ENCODE results near the gene CAMSAP2.

Gene CAMSAP2

DNA sequence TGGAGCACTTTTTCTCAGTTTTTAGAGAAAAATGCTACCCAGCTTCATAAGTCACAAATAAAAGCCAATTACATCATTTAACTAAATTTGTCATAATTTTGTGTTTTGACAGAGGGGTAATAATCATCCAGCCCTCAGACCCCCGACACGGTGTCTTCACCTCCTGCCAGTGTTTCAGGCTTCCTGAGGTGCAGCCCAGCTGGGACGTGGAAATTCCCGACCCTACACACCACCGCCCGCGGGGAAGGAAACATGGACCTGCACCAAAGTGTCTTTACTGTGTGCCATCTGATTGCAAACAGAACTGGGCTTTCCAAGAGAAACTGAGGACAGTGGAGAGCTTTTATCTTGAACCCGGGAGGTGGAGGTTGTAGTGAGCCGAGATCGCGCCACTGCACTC lies 148.3 kb downstream of the CAMSAP2 start:
- DNase-seq = no peak

DNA sequence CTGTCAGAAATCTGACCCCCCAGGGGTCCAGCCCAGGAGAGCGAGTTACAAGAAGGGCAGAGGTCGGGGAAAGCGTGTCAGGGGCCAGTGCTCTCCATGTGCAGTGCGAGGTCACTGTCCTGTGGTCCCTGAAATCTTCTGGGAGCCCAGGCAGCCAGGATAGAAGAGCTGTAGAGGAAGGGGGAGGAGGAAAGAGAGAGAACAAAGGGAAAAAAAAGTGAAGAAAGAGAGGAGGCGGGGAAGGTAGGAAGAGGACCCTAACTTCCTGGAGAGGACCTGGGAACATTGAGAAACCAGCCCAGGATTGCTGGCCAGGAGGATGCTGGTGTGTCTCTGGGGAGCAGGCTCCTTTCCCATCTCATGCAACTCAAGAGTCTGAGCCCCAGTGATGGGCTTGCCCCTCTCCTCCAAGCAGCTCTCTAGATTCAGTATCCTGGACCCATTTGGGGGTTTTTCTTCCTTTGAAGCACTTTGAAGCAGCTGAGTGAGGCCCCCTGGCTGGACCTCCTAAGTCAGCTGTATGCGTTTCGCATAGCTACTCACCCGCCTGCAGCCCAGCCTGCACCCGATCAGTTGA lies 149.2 kb downstream of the CAMSAP2 start:
- no peak for DNase-seq

DNA sequence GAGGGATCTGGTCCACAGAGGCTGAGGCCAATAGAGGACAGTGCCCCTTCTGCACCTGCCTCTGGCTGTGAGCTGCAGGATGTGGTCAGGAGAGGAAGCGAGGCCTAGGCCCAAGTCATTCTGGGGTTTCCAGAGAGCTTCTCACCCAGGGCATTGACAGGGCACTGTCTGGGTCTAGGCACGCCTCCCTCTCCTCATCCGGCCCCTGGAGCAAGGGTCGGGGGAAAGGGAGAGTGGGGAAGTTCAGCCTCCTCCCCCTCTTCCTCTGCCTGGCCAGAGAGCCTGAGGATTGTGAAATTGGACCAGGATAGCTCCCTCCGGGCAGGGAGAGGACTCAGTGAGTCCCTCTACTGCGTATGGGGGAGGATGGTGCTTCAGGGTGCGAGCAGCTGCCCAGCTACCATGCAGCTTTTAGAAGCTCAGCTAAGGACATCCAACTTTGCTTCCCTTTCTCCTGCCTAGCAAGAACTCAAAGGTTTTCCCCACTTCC lies 149.7 kb downstream of the CAMSAP2 start:
- no peak for DNase-seq

DNA sequence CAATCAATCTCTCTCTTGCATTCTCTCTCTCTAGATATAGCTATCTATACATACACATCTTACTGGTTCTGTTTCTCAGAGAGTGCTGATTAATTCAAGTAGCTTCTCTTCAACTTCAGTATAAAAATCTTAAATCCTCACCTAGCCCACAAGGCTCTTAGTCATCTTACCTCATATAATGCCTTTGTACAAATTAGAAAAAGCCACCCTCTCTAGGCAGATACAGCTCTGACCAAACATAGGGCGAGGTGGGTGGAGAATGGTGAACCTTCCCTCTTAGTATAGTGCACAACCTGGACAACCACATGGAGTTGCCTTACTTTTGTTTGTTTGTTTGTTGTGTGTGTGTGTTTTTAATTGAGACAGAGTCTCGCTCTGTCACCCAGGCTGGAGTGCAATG lies 150.9 kb downstream of the CAMSAP2 start:
- DNase-seq = no peak

DNA sequence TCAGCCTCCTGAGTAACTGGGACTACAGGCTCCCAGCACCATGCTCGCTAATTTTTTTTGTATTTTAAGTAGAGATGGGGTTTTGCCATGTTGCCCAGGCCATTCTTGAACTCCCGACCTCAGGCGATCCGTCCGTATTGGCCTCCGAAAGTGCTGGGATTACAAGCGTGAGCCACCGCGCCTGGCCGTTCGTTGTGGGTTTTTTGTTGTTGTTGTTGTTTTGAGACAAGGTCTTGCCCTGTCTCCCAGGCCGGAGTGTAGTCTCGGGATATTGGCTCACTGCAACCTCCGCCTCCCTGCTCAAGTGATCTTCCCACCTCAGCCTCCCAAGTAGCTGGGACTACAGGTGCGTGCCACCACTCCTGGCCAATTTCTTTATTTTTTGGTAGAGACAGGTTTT lies 151.3 kb downstream of the CAMSAP2 start:
- no peak for DNase-seq

DNA sequence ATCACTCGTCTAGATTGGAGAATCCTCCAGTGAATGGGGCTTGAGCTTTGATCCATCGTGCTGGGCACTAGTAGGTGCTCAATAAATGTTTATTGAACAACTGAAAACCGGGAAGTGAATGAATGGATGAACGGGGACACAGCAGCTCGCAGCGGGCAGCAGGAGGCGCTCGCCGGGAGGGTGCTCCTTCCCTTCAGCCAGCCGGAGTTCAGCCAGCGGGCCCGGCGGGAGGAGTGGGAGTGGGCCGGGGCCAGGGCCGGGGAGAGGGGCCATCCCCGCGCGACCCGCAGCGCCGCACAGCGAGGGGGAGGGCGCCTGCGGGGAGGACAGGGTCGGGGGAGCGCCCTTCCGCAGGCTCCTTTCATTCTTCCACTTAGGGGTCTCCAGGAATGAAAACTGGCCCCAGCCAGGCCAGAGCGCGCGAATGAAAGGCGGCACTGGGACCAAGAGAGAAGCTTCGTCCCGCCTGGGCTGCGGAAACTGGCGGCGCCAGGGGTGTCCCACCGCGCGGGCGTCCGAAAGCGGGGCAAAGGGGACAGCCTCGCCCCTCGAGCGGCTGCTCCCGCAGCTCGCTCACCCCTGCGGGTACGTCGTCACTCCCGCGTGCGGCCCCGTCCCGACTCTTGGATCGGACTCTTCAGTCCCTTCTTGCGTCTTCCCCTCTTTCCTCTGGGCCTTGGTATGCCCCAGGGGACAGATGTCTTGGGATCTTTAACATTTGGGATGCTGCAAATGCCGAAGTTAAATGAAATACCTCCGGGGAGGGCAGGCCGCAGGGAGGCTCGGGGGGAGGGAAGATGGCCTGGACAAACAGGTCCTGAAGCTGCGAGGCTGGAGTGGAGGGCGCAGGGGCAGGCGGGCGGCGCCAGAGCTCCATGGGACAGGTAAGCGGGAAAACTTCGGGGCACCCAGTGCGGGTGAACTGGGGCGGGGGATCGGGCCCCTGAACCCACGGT lies 152.4 kb downstream of the CAMSAP2 start:
- DNase-seq = no peak

DNA sequence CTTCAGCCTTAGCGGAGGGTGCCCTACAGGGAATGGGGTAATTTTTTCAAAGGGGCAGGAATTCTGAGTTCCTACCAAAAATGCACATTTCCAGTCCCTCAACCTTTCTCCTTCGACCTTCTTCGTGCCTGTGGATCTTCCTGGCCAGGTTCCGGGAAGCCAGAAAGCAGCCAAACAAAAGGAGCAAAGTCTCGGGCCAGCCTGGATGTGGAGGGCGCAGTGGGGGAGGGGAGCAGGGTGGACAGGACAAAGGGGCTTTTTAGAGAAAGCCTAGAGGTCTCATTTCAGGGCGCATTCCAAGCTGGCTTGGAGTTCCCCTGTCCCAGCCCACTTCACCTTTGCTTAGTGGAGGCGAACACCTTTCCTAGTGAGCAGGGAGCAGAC lies 153.1 kb downstream of the CAMSAP2 start:
- DNase-seq = no peak

DNA sequence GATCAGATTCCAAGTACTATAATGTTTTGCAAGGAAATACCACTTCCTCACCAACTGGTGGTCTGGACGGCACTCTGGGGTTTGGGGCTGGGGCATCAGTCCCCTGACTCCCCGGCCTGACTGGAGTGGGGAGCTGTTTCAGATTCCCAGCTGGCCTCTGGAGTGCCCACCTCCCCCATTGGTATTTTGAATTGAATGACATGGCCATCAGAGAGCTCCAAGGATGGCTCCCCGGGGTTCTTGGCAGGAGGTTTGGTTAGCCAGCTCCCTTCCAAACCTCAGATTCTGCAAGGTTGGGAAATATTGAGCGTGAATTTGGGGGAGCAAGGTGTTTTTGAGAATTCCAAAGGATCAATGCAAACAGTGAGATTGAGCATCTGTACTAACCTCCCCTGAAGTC lies 153.9 kb downstream of the CAMSAP2 start:
- no peak for DNase-seq

DNA sequence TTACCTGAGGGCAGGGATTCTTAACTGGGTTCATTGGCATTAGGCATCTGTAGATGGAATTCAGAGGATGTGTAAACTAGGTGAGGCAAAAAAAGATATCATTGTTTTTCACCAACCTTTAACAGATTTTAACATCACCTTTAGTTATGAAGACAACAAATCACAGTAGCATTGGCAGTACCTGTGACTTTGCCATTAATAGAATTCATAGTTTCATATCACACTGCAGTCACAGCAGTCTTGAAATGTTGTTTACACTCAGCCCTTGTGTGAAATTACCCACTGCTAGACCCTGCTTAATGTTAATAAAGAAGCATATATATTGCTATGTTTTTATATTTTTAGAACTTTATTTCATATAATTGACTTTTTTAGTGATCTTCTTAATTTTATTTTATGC lies 154.3 kb downstream of the CAMSAP2 start:
- no peak for DNase-seq

DNA sequence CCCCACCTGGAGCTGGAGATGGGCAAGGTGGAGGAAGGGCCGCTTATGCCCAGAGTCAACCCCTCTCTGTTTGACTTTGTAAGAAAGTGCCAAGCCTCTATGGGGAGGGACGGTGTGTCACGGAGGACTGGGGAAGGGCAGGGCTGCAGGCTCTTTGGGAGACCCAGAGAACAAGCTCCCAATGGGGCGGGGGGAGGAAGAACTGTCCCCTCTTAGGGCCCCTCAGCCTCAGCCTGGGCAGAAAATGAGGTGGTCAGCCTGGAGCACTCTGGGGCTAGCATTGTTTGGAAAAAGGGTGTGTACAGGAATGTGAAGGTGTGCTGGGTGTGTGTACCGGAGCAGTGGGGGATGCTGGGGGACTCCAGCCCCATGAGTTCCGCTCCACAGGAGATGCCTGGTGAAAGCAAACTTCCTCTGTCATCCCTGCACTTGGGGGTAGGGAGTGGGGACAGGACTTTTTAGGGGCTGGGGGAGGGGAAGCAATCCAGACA lies 154.8 kb downstream of the CAMSAP2 start:
- no peak for DNase-seq

DNA sequence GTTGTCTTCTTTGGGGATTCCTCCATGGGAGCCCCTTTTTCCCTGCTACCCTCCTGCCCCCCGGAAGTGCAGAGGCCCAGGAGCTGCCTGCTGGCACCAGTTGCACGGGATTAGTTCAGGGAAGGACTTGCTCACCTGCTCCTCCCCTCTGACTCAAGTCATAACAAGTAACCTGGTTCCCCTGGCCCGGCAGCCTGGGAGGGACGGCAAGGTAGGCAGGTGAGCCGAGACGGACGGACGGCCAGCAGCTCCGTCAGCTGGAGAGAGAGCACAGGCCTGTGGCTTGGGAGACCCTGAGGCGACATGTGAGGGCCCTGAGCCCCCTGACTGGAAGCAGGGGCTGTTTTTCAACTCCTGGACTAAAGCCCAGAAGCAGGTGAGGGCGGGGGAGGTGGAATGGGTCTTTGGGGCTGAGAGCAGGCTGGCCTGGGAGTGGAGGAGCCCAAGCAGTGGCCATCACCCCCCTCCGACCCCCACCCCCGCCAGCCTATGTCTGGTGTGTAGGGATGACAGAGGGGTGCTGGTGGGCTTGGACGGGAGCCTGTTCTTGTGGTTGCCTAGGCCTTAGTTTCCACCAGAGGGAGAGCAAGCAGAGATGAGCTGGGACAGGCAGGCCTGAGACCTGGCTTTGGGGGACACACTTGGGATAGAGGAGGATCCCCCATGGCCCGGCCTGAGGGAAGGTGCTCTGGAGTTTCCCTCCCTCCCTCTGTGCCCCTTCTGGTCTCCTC lies 156.2 kb downstream of the CAMSAP2 start, which contains the start of gene INAVA:
INAVA (plus strand) TSS at position 189 of the 731 bp plus-strand sequence. CDS start 3,501 bp downstream, outside the sequence.
- DNase-seq = no peak

DNA sequence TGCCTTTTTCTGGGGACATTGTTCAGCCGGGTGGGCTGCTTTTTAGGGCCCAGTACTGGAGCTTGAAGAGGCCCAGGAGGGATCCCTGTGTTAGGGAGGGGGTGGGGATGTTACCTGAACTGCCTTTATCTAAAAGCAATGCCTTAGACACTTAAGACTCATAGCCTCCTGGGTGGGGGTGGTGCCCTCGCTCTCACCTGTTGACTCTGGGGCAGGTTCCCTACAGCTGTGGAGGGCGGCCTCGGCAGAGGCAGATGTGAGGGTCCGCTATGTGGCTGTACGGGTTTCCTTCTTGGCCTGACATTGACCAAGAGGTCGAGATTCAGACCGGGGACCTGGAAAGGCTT lies 156.7 kb downstream of the CAMSAP2 start:
- DNase-seq = no peak

DNA sequence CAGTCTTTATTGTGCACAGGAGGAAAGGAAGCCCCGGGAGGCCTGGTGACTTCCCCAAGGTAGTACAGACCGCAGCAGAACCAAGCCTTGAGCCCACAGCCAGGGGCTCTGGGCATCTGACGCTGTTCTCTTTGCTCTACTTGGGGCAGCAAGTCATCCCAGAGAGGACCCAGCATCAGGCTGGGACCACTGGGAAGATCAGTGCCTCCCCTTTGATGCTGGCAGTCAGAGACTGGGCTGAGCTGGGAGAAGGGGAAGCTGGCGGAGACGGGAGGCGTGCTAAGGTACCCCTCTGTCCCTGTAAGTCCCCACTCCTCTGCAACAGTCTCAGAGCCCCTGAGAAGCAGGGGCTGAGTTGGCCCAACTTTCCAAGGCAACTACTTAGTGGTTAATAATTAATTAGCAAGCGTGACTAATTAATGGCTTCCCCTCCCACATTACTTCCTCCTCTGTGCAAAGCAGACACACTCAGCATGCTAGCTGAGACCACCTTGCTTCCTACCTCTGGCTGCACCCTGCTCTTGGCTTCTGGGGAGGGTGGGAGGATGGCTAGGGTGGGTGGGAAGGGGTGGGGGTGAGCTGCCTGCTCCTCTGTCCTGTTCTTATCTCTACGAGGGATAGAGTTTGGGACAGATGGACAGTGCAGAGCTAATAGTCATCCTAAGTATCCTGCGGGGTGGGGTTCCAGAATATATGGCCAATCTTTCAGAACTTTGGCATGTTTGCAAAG lies 157.3 kb downstream of the CAMSAP2 start:
- no peak for DNase-seq

DNA sequence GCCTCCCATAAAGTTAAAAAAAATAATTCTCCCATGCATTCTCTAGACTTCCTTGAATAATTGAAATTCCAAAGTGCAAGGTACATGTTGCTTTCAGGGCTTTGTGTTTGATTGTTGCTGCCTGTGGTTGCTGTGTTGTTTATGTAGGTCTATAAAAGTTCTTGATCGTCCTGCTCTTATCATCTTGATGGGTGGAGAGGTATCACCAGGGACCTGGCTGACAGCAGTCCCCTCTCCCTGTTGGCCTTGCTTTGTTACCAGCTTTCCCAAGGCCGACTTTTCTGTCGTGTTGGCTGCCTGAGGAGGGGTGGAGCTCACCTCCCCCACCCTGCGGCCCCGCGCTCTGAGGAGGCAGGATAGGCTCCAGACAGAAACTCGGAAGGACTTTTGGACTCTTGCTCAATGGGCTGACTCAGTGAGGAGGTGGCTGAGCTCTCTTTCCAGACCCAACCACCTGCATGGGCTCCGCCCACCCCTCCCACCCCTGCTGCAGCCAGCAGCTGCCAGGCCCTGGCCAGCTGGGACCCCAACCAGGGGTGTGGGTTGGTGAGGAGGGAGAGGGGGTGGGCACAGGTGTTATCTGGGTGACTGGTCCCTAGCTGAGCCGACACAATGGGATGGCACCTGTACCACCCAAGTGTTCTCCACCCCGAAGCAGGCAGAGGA lies 158.0 kb downstream of the CAMSAP2 start:
- no peak for DNase-seq

DNA sequence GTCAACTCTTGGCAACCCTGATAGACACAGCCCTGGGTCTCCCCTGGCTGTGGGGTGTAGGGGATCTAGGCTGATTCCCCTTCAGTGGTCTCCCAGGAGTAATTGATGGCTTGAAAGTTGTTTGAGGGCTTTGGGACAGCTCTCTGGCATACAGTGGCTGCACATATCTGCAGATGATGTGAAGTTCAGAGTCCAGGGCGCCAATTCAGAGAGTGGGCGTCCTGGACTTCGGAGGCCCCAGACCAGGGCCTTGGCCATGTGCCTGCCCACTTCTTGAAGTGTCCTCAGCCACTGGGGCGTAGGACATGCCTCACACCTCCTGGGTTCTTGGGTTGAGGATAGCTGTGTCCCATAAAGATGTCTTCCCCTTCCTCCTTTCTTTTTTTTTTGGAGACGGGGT lies 158.6 kb downstream of the CAMSAP2 start:
- no peak for DNase-seq

DNA sequence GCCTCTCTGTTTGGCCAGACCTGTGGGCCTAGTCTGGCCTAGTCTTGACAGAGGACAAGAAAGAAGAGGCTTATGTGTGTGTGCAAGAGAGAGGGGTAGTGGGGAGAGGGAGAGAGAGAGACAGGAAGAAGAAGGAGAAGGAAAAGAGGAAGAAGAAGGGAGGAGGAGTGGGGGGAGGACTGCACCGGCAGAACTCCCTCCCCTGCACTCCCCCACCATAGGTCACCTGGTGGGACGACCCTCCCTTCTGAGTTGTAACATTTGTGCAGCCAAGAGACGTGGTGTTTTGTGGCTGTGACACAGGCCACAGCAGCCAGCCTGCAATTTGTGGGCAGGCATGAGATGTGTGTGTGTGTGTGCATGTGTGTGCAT lies 160.3 kb downstream of the CAMSAP2 start:
- DNase-seq = no peak

DNA sequence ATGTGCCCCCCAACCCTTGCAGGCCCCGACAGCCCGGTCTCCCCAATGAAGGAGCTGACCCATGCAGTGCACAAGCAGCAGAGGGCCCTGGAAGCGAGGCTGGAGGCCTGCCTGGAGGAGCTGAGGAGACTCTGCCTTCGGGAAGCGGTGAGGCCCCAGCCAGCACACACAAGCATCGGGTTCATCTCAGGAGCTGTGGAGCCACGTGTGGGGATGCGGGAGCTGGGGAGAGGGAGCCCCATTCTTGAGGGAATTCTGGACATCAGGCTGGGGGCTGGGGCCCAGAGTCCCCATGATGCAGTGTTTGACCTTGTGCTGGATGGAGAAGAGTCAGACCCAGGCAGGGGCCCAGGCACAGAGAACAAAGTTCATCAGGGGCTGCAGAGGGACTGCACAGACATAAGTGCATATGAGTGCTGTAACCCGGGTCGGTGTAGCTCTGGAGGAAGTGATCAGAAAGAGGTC lies 160.8 kb downstream of the CAMSAP2 start:
- no peak for DNase-seq

DNA sequence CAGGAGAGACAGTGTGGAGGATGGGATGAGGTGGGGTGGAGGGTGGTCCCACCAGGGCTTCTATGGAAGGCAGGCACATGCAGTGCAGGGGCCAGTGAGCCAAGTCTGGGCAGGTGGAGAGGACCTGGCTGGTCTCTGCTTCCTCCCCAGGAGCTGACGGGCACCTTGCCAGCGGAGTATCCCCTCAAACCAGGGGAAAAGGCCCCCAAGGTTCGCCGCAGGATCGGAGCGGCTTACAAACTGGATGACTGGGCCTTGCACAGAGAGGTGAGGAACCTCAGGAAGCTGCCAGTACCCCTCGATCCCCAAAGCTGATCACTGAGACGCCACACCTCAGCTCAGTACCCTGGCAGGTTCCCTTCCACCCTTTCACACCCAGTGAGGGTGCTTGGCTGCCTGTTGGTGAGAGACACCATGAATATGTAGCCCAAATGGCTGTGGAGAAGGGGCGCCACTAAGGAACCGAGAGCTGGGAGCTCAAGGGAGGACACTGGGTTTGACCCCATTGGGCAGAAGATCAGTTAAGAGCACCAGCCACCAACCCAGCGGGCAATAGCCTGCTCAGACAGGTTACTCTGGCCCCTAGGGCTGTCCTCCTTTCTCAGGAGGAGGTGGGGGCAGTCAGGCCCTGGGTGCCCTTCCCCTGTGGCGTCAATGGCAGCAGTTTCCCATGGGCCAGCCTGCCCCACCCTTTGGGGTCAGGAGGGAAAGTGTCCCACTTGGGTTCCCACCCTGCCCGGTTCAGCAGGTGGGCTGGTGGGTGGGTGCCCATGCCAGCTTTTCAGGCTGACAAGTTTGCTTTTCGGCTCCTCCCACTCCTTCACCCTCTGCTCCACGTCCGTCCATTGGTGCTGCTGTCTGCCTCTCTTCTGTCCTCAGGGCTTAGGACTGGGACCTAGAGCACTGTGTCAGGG lies 161.5 kb downstream of the CAMSAP2 start:
- DNase-seq = no peak

DNA sequence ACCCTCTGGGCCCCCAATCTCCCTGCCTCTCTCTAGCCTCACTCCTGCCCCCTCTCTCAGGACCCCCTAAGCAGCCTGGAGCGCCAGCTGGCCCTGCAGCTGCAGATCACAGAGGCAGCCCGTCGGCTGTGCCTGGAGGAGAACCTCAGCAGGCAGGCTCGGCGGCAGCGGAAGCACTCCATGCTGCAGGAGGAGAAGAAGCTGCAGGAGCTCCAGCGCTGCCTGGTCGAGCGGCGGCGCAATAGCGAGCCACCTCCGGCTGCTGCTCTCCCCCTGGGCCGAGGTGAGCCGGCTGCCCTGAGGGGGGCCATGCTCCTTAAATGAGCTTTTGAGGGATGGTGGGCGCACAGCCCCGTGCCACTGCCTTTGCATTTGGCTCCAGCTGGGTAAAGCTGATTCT lies 162.2 kb downstream of the CAMSAP2 start:
- no peak for DNase-seq

DNA sequence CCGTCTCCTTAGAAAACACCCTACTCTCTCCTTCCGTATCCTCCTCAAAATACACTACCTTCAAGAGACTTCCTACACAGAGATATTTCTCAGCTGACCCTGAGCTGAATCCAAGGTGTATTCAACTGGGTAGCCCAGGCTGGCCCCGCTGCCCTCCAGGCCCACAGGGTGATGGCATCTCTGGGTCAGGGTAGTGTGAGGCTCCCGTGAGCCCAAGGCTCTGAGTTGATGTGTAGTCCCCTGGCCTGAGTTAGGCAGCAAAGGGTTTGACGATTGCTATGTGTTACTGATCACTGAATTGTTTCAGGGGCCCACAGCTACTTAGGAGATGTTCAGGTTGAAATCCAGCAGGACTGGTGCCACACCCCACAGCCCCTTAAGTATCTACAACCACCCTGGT lies 162.7 kb downstream of the CAMSAP2 start:
- no peak for DNase-seq
